ENCODE results near the gene SPEM3.

- TF ChIP-seq, protein P1, sequence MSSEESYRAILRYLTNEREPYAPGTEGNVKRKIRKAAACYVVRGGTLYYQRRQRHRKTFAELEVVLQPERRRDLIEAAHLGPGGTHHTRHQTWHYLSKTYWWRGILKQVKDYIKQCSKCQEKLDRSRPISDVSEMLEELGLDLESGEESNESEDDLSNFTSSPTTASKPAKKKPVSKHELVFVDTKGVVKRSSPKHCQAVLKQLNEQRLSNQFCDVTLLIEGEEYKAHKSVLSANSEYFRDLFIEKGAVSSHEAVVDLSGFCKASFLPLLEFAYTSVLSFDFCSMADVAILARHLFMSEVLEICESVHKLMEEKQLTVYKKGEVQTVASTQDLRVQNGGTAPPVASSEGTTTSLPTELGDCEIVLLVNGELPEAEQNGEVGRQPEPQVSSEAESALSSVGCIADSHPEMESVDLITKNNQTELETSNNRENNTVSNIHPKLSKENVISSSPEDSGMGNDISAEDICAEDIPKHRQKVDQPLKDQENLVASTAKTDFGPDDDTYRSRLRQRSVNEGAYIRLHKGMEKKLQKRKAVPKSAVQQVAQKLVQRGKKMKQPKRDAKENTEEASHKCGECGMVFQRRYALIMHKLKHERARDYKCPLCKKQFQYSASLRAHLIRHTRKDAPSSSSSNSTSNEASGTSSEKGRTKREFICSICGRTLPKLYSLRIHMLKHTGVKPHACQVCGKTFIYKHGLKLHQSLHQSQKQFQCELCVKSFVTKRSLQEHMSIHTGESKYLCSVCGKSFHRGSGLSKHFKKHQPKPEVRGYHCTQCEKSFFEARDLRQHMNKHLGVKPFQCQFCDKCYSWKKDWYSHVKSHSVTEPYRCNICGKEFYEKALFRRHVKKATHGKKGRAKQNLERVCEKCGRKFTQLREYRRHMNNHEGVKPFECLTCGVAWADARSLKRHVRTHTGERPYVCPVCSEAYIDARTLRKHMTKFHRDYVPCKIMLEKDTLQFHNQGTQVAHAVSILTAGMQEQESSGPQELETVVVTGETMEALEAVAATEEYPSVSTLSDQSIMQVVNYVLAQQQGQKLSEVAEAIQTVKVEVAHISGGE (CRISPR knock-in tag; IDR thresholded peaks at IDR 0.05), result no peak
- TF ChIP-seq CEBPB (IDR thresholded peaks at IDR 0.05; ENCODE audit: borderline replicate concordance in 1 of 2, low read depth in 2 of 2, low read length in 2 of 2) (no peak), NRF1 (conservative IDR thresholded peaks at IDR 0.05; ENCODE audit: low read depth, low read length) (no peak), RAD21 (IDR thresholded peaks at IDR 0.05; ENCODE audit: insufficient read depth, low read depth, low read length) (no peak)
- TF ChIP-seq, protein P2, sequence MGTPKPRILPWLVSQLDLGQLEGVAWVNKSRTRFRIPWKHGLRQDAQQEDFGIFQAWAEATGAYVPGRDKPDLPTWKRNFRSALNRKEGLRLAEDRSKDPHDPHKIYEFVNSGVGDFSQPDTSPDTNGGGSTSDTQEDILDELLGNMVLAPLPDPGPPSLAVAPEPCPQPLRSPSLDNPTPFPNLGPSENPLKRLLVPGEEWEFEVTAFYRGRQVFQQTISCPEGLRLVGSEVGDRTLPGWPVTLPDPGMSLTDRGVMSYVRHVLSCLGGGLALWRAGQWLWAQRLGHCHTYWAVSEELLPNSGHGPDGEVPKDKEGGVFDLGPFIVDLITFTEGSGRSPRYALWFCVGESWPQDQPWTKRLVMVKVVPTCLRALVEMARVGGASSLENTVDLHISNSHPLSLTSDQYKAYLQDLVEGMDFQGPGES (IDR thresholded peaks at IDR 0.05), result no peak
These were observed 44.7 kb upstream of the SPEM3 start for GRCh38 chr17:7383742-7384488.

Measured in GM12878 (cell line).